HG02623 (cell line): ENCODE measurements around the gene UCP2.

Experiments
- ATAC-seq: cut with Tn5 transposase; IDR thresholded peaks from one replicate; pipeline ENCODE4 v1.9.1; 2021; ENCODE audit warnings: moderate library complexity; ENCODE audit not compliant: unreplicated experiment

Gene UCP2

GRCh38 chr11:74010306-74011300 is 28.0 kb upstream of the UCP2 start:
- no peak for ATAC-seq

GRCh38 chr11:74009675-74010305 is 27.1 kb upstream of the UCP2 start:
- no peak for ATAC-seq

- no peak for ATAC-seq
Observed at GRCh38 chr11:74009230-74009547, 26.5 kb upstream of the UCP2 start.

GRCh38 chr11:74008373-74009229 is 26.0 kb upstream of the UCP2 start, which contains the start of gene UCP3:
UCP3 (minus strand) TSS chr11:74009085; CDS start chr11:74007042, 2,043 bp downstream.
- ATAC-seq, result no peak

GRCh38 chr11:74007691-74008372 is 25.2 kb upstream of the UCP2 start:
- no peak for ATAC-seq

- no peak for ATAC-seq
Observed at GRCh38 chr11:74006743-74007304, 24.2 kb upstream of the UCP2 start.

- ATAC-seq, result no peak
Observed at GRCh38 chr11:74005721-74006517, 23.3 kb upstream of the UCP2 start.

GRCh38 chr11:74004759-74005615 is 22.3 kb upstream of the UCP2 start:
- peak; percentile 57 for ATAC-seq

- no peak for ATAC-seq
Observed at GRCh38 chr11:74004046-74004695, 21.5 kb upstream of the UCP2 start.

GRCh38 chr11:74002832-74003231 is 20.2 kb upstream of the UCP2 start:
- ATAC-seq, result no peak

- no peak for ATAC-seq
Observed at GRCh38 chr11:74001822-74002286, 19.2 kb upstream of the UCP2 start.

GRCh38 chr11:74000307-74001133 is 17.9 kb upstream of the UCP2 start:
- no peak for ATAC-seq

- no peak for ATAC-seq
Observed at GRCh38 chr11:73999581-74000306, 17.1 kb upstream of the UCP2 start.

GRCh38 chr11:73998846-73999575 is 16.4 kb upstream of the UCP2 start:
- no peak for ATAC-seq

GRCh38 chr11:73997120-73997770 is 14.6 kb upstream of the UCP2 start:
- ATAC-seq, result no peak
